ENCODE measurements around the gene LRRC51. TPM values are rescaled to one million over a fixed set of nuclear protein-coding genes. Genes with fewer than 3 reads are reported as not detected.

Gene LRRC51
- total RNA-seq, 2 experiments from 2014 or later: 0.87 to 1.1 TPM

DNA sequence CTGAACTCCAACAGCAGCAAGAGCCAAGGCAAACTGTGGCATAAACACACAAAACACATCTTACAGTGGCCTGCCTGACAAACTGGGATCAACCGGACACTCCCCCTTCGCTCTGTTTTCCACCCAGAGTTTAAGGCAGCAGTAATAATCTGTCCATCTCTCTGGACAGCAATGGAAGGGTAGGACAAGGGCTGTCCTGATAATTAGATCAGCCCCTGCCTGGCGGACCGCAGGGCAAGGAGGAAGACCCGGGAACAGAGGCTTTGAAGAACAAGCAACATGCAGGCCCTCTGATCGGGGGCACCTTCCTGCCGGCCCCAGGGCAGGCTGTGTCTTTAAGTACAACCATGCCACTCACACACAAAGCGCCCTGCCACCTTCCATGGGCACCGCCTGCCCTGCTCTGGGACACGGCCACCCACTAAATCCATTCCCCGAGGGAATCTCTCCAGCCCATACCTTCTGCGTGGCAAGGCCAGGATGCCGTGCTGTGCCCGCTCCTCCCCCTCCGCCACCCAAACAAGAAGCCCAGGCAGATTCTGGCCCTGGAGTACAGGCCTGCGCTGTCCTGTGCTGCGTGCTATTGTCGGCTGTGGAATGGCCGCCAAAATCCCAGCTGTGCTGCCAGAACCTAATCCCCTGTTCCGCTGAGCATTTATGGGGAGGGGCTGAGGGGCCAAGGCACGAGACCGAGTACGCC is 39.1 kb upstream of the LRRC51 start:
- peak overlapping the region; percentile 91 to 95 for H3K27ac ChIP-seq (ENCODE audit: low read depth in 1 of 2, low read length in 2 of 2)
- H3K4me3 ChIP-seq (ENCODE audit: low read length): peak overlapping the region; percentile 75
- H3K27me3 ChIP-seq (ENCODE audit: control insufficient read depth in 1 of 2, insufficient read depth in 2 of 2, low read length in 2 of 2): no peaks in the 10 kb centered on the region
- Mint-ChIP-seq H3K27ac (no peak overlapping the region), H3K27me3 (no peaks in the 10 kb centered on the region), H3K4me3 (no peak overlapping the region), H3K9me3 (no peaks in the 10 kb centered on the region), H3K4me1 (ENCODE audit: low read depth) (peaks cover 39% of the 10 kb centered on the region), H3K36me3 (ENCODE audit: low read depth) (peaks cover 5% of the 10 kb centered on the region)
- TF ChIP-seq, protein P1, sequence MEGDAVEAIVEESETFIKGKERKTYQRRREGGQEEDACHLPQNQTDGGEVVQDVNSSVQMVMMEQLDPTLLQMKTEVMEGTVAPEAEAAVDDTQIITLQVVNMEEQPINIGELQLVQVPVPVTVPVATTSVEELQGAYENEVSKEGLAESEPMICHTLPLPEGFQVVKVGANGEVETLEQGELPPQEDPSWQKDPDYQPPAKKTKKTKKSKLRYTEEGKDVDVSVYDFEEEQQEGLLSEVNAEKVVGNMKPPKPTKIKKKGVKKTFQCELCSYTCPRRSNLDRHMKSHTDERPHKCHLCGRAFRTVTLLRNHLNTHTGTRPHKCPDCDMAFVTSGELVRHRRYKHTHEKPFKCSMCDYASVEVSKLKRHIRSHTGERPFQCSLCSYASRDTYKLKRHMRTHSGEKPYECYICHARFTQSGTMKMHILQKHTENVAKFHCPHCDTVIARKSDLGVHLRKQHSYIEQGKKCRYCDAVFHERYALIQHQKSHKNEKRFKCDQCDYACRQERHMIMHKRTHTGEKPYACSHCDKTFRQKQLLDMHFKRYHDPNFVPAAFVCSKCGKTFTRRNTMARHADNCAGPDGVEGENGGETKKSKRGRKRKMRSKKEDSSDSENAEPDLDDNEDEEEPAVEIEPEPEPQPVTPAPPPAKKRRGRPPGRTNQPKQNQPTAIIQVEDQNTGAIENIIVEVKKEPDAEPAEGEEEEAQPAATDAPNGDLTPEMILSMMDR (IDR thresholded peaks at IDR 0.05): no peak
- CTCF ChIA-PET: interaction anchor here (1.3 to 4.5 kb wide), 5 partner anchors 13 to 50 kb away, joined by 4 to 24 read pairs (median 8); no protein-coding TSS in a partner anchor
- POLR2A ChIA-PET: interaction anchor here (1.0 to 5.4 kb wide), 22 partner anchors 10 to 393 kb away, joined by 3 to 52 read pairs (median 10); partner anchors contain the start of genes ANAPC15, CLPB, IL18BP and LAMTOR1
- intact Hi-C loops (cut with DNase I, micrococcal nuclease): loop anchor here (1.0 to 5.0 kb wide), 5 partner anchors 38 to 771 kb away; partner anchors contain the start of genes ANAPC15 (in 1 of the 2), ATG16L2 (in 1 of the 2), INPPL1 (in 1 of the 2) and LRRC51 (in 1 of the 2)
- DNase-seq: peak; percentile 34 to 71 (median 48)
- H3K9me3 ChIP-seq (ENCODE audit: control insufficient read depth in 1 of 2, insufficient read depth in 1 of 2, low read length in 2 of 2): no peaks in the 10 kb centered on the region
- peaks cover 63% of the 10 kb centered on the region for H3K4me1 ChIP-seq (ENCODE audit: insufficient read depth, low read length)
- ATAC-seq (ENCODE audit: poor library complexity): peak; percentile 22
- H3K36me3 ChIP-seq (ENCODE audit: insufficient read depth, low read length): peaks cover 3% of the 10 kb centered on the region

DNA sequence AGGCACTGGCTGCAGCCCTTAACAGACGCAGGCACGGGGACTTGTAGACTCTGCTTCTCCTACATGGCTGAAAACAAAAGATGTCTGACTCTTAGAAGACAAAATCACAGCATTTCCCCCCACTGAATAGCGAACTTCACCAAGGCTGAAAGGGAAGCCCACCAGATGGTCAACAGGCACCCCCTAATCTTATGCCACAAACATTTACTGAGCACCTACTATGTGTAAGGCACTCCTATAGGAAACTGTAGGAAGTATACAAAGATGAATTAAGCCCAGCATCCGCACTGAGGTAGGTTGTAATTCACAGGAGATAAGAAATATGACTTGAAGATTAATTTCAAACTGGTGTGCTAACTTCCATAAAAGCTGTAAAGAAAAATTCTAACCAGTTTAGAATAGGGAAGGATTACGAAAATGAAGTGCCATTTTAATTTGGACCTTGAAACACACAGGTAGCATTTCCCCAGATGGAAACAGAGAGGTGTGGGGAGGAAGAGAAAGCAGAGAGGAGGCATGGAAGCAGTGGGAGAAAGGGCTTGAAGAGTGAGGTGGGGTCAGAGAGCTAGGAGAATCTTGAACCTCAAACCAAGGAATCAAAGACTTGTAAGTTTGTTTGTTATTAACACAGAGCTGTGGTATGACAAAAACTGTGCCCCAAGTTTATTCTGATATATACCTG is 38.4 kb upstream of the LRRC51 start:
- intact Hi-C loops (cut with DNase I, micrococcal nuclease): loop anchor here in 1 of 2 experiments (2.0 to 5.0 kb wide), 2 partner anchors 183 to 770 kb away; partner anchors contain the start of genes ATG16L2 and INPPL1
- Mint-ChIP-seq H3K27me3 (no peaks in the 10 kb centered on the region), H3K27ac (no peak overlapping the region), H3K4me1 (ENCODE audit: low read depth) (peaks cover 33% of the 10 kb centered on the region), H3K36me3 (ENCODE audit: low read depth) (no peaks in the 10 kb centered on the region), H3K4me3 (no peak overlapping the region), H3K9me3 (no peaks in the 10 kb centered on the region)
- TF ChIP-seq, protein P1 (IDR thresholded peaks at IDR 0.05): no peak
- peaks cover 56% of the 10 kb centered on the region for H3K4me1 ChIP-seq (ENCODE audit: insufficient read depth, low read length)
- ATAC-seq (ENCODE audit: poor library complexity) (peak; percentile 23), DNase-seq (peak in 2 of 14 experiments; percentile 11 to 25)
- H3K27ac ChIP-seq (ENCODE audit: low read depth in 1 of 2, low read length in 2 of 2): peak overlapping the region; percentile 91 to 95
- POLR2A ChIA-PET: interaction anchor here (0.6 to 5.4 kb wide), 13 partner anchors 9 to 70 kb away, joined by 3 to 44 read pairs (median 6); partner anchors contain the start of genes ANAPC15 and IL18BP
- CTCF ChIA-PET: interaction anchor here (0.7 to 2.9 kb wide), 4 partner anchors 17 to 78 kb away, joined by 3 to 15 read pairs (median 4); no protein-coding TSS in a partner anchor
- no peaks in the 10 kb centered on the region for H3K27me3 ChIP-seq (ENCODE audit: control insufficient read depth in 1 of 2, insufficient read depth in 2 of 2, low read length in 2 of 2)
- peak overlapping the region; percentile 75 for H3K4me3 ChIP-seq (ENCODE audit: low read length)
- no peaks in the 10 kb centered on the region for H3K9me3 ChIP-seq (ENCODE audit: control insufficient read depth in 1 of 2, insufficient read depth in 1 of 2, low read length in 2 of 2)
- H3K36me3 ChIP-seq (ENCODE audit: insufficient read depth, low read length): no peaks in the 10 kb centered on the region

DNA sequence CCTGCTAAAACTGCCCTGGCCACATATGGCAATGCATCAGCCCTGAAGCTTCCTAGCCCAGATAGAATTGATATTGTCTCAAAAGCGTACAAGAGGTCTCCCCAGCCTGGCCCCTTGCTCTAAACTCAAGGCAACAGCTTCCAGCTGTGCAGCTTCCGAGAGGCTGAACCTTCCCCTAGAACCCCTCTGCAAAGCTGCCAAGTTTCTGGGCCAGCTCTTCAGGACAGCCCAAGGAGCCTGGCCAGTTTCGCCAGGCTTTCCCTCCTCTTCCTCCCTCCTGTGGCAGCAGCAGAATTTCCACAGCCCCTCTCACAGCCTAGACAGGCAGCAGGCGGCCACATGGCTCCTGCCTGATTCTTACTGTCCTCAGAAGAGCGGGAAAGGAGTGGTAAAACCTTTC is 34.8 kb upstream of the LRRC51 start:
- H3K9me3 Mint-ChIP-seq: no peaks in the 10 kb centered on the region
- Histone ChIP-seq H3K27ac (ENCODE audit: low read depth in 1 of 2, low read length in 2 of 2) (no peak overlapping the region), H3K9me3 (ENCODE audit: control insufficient read depth in 1 of 2, insufficient read depth in 1 of 2, low read length in 2 of 2) (no peaks in the 10 kb centered on the region), H3K4me1 (ENCODE audit: insufficient read depth, low read length) (peaks cover 26% of the 10 kb centered on the region), H3K4me3 (ENCODE audit: low read length) (no peak overlapping the region), H3K27me3 (ENCODE audit: control insufficient read depth in 1 of 2, insufficient read depth in 2 of 2, low read length in 2 of 2) (no peaks in the 10 kb centered on the region), H3K36me3 (ENCODE audit: insufficient read depth, low read length) (no peaks in the 10 kb centered on the region)
- H3K27ac Mint-ChIP-seq: no peak overlapping the region
- no peak overlapping the region for H3K4me3 Mint-ChIP-seq
- H3K4me1 Mint-ChIP-seq (ENCODE audit: low read depth): peaks cover 32% of the 10 kb centered on the region
- intact Hi-C loops (cut with DNase I, micrococcal nuclease): no loop called here
- DNase-seq (no peak), ATAC-seq (ENCODE audit: poor library complexity) (no peak)
- no peaks in the 10 kb centered on the region for H3K27me3 Mint-ChIP-seq
- H3K36me3 Mint-ChIP-seq (ENCODE audit: low read depth): no peaks in the 10 kb centered on the region
- CTCF ChIA-PET: interaction anchor here (1.6 kb wide), 1 partner anchor 10 kb away, joined by 3 read pairs; no protein-coding TSS in a partner anchor
- POLR2A ChIA-PET: no interaction called here
- TF ChIP-seq, protein P1 (IDR thresholded peaks at IDR 0.05): no peak

All from CD4-positive, alpha-beta T cell (primary cell).